OCI-LY1 (cell line): Measurements from ENCODE around the gene ZNF560.

ENCODE experiments used
- H2AFZ ChIP-seq: fragments of 200-600 bp; sonication (generic), shearing (Covaris generic); 2 replicates; pipeline ENCODE4 v1.6.0; 2014; ENCODE audit warnings: antibody characterized with exemption, mild to moderate bottlenecking, low read length
- H3F3A ChIP-seq: fragments of 200-600 bp; sonication (generic), shearing (Covaris generic); 2 replicates; pipeline ENCODE4 v1.6.0; 2014; ENCODE audit warnings: mild to moderate bottlenecking, antibody characterized with exemption, low read length, moderate library complexity; ENCODE audit not compliant: insufficient read depth
- H3K27ac ChIP-seq: fragments of 200-600 bp; sonication (generic); 2 replicates; pipeline ENCODE4 v1.5.1; 2014; ENCODE audit warnings: low read length, mixed run types, mild to moderate bottlenecking, low read depth; ENCODE audit not compliant: poor library complexity, severe bottlenecking
- H3K27me3 ChIP-seq: fragments of 200-600 bp; sonication (generic); 2 replicates; pipeline ENCODE4 v1.6.0; 2014; ENCODE audit warnings: antibody characterized with exemption, mild to moderate bottlenecking, low read length, moderate library complexity; ENCODE audit not compliant: insufficient read depth
- H3K36me3 ChIP-seq: fragments of 200-600 bp; sonication (generic); 2 replicates; pipeline ENCODE4 v1.6.1; 2014; ENCODE audit warnings: mild to moderate bottlenecking, antibody characterized with exemption, low read length, moderate library complexity, mixed read lengths; ENCODE audit not compliant: insufficient read depth
- H3K4me1 ChIP-seq: fragments of 200-600 bp; sonication (generic); 2 replicates; pipeline ENCODE4 v1.5.1; 2014; ENCODE audit warnings: mild to moderate bottlenecking, low read length, moderate library complexity; ENCODE audit not compliant: insufficient read depth, severe bottlenecking
- H3K4me2 ChIP-seq: fragments of 200-600 bp; sonication (generic), shearing (Covaris generic); 2 replicates; pipeline ENCODE4 v1.6.1; 2014; ENCODE audit warnings: low read length
- H3K4me3 ChIP-seq: fragments of 200-600 bp; sonication (generic); 2 replicates; pipeline ENCODE4 v1.5.1; 2014; ENCODE audit warnings: low read length, low read depth, mild to moderate bottlenecking, mixed read lengths; ENCODE audit not compliant: poor library complexity, severe bottlenecking
- H3K79me2 ChIP-seq: fragments of 200-600 bp; shearing (Covaris generic); 2 replicates; pipeline ENCODE4 v1.6.1; 2016; ENCODE audit warnings: mixed run types, low read length, mixed read lengths; ENCODE audit not compliant: insufficient read depth
- H3K9ac ChIP-seq: fragments of 200-600 bp; sonication (generic), shearing (Covaris generic); 2 replicates; pipeline ENCODE4 v1.6.1; 2014; ENCODE audit warnings: mild to moderate bottlenecking, low read length, mixed read lengths
- H3K9me2 ChIP-seq: fragments of 200-600 bp; sonication (generic), shearing (Covaris generic); 2 replicates; pipeline ENCODE4 v1.6.1; 2014; ENCODE audit warnings: low read depth, mild to moderate bottlenecking, low read length, mixed read lengths
- H3K9me3 ChIP-seq: fragments of 200-600 bp; shearing (Covaris generic); 2 replicates; pipeline ENCODE4 v1.6.1; 2014; ENCODE audit warnings: low read length, mixed read lengths
- H4K20me1 ChIP-seq: fragments of 200-600 bp; sonication (generic), shearing (Covaris generic); 2 replicates; pipeline ENCODE4 v1.6.0; 2016; ENCODE audit warnings: mild to moderate bottlenecking, low read length; ENCODE audit not compliant: insufficient read depth
- EZH2 ChIP-seq: fragments of 200-600 bp; sonication (generic), shearing (Covaris generic); IDR thresholded peaks from 2 replicates; pipeline ENCODE4 v1.8.0; 2017; ENCODE audit warnings: borderline replicate concordance, mixed run types, mild to moderate bottlenecking, antibody characterized with exemption, low read length, moderate library complexity, mixed read lengths
- TF ChIP-seq, protein P1 (sequence below): fragments of 200-600 bp; sonication (generic), shearing (Covaris generic); IDR thresholded peaks from 2 replicates; pipeline ENCODE4 v1.5.1; 2017; ENCODE audit warnings: mild to moderate bottlenecking, antibody characterized with exemption, low read length, moderate library complexity, mixed read lengths

ZNF560 gene

DNA sequence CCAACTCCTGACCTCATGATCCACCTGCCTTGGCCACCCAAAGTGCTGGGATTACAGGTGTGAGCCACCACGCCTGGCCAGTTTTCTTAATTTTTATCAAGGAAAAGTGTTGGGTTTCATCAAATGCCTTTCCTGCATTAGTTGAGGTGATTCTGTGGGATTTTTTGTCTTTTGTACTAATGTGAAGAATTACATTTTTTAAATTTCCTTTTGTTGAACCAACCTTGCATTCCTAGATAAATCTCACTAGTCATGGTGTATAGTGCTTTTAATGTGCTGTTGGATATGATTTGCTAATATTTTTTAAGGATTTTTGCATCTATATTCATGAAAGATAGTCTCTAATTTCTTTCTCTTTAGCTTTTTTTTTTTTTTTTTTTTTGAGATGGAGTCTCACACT lies 2.4 kb upstream of the ZNF560 start:
- Histone ChIP-seq H3K9ac (no peak overlapping the region), H3K27me3 (no peaks in the 10 kb centered on the region), H3K36me3 (no peaks in the 10 kb centered on the region), H3K27ac (no peak overlapping the region), H2AFZ (no peak overlapping the region), H3K9me2 (no peaks in the 10 kb centered on the region), H4K20me1 (no peaks in the 10 kb centered on the region), H3K9me3 (peaks cover 12% of the 10 kb centered on the region; the same call in 1 of the 2 replicates), H3K4me3 (no peak overlapping the region), H3K4me1 (no peaks in the 10 kb centered on the region), H3K4me2 (no peak overlapping the region), H3K79me2 (no peaks in the 10 kb centered on the region), H3F3A (no peaks in the 10 kb centered on the region)
- TF ChIP-seq, protein P1, sequence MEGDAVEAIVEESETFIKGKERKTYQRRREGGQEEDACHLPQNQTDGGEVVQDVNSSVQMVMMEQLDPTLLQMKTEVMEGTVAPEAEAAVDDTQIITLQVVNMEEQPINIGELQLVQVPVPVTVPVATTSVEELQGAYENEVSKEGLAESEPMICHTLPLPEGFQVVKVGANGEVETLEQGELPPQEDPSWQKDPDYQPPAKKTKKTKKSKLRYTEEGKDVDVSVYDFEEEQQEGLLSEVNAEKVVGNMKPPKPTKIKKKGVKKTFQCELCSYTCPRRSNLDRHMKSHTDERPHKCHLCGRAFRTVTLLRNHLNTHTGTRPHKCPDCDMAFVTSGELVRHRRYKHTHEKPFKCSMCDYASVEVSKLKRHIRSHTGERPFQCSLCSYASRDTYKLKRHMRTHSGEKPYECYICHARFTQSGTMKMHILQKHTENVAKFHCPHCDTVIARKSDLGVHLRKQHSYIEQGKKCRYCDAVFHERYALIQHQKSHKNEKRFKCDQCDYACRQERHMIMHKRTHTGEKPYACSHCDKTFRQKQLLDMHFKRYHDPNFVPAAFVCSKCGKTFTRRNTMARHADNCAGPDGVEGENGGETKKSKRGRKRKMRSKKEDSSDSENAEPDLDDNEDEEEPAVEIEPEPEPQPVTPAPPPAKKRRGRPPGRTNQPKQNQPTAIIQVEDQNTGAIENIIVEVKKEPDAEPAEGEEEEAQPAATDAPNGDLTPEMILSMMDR: no peak
- TF ChIP-seq EZH2: no peak

- no peaks in the 10 kb centered on the region for H3K9me2 ChIP-seq
- TF ChIP-seq, protein P1: no peak
- TF ChIP-seq EZH2: no peak
- no peaks in the 10 kb centered on the region for H3K36me3 ChIP-seq
- peaks cover 8% of the 10 kb centered on the region; the same call in 1 of the 2 replicates for H3K9me3 ChIP-seq
- no peak overlapping the region for H3K4me3 ChIP-seq
- no peak overlapping the region for H3K9ac ChIP-seq
- no peak overlapping the region for H3K27ac ChIP-seq
- no peaks in the 10 kb centered on the region for H3K79me2 ChIP-seq
- no peaks in the 10 kb centered on the region for H4K20me1 ChIP-seq
- no peaks in the 10 kb centered on the region for H3K27me3 ChIP-seq
- no peaks in the 10 kb centered on the region for H3K4me1 ChIP-seq
- no peak overlapping the region for H3K4me2 ChIP-seq
- H3F3A ChIP-seq: no peaks in the 10 kb centered on the region
- H2AFZ ChIP-seq: no peak overlapping the region
Measured at GRCh38 chr19:9494096-9494495, 4.3 kb downstream of the ZNF560 start.

GRCh38 chr19:9487016-9487415 lies 11.4 kb downstream of the ZNF560 start:
- Histone ChIP-seq H3F3A (no peaks in the 10 kb centered on the region), H3K9me2 (no peaks in the 10 kb centered on the region), H3K79me2 (no peaks in the 10 kb centered on the region), H3K36me3 (no peaks in the 10 kb centered on the region), H3K4me2 (no peak overlapping the region), H3K4me3 (no peak overlapping the region), H3K9me3 (peaks cover 13% of the 10 kb centered on the region; the same call in 1 of the 2 replicates), H3K27me3 (no peaks in the 10 kb centered on the region), H3K27ac (no peak overlapping the region), H2AFZ (no peak overlapping the region), H3K4me1 (no peaks in the 10 kb centered on the region), H4K20me1 (no peaks in the 10 kb centered on the region), H3K9ac (no peak overlapping the region)
- TF ChIP-seq, protein P1: no peak
- no peak for TF ChIP-seq EZH2
